GM19468 (cell line): Measurements from ENCODE around the gene LACTB.
A peak's percentile ranks its signal among the peaks of the same experiment; 100 is the strongest.

Experiments
- ATAC-seq: cut with Tn5 transposase; IDR thresholded peaks from one replicate; pipeline ENCODE4 v1.9.1; 2021; ENCODE audit warnings: mild to moderate bottlenecking, moderate library complexity, moderate number of reproducible peaks; ENCODE audit not compliant: unreplicated experiment; ENCODE audit errors: extremely low read depth

The LACTB gene, protein sequence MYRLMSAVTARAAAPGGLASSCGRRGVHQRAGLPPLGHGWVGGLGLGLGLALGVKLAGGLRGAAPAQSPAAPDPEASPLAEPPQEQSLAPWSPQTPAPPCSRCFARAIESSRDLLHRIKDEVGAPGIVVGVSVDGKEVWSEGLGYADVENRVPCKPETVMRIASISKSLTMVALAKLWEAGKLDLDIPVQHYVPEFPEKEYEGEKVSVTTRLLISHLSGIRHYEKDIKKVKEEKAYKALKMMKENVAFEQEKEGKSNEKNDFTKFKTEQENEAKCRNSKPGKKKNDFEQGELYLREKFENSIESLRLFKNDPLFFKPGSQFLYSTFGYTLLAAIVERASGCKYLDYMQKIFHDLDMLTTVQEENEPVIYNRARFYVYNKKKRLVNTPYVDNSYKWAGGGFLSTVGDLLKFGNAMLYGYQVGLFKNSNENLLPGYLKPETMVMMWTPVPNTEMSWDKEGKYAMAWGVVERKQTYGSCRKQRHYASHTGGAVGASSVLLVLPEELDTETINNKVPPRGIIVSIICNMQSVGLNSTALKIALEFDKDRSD

DNA sequence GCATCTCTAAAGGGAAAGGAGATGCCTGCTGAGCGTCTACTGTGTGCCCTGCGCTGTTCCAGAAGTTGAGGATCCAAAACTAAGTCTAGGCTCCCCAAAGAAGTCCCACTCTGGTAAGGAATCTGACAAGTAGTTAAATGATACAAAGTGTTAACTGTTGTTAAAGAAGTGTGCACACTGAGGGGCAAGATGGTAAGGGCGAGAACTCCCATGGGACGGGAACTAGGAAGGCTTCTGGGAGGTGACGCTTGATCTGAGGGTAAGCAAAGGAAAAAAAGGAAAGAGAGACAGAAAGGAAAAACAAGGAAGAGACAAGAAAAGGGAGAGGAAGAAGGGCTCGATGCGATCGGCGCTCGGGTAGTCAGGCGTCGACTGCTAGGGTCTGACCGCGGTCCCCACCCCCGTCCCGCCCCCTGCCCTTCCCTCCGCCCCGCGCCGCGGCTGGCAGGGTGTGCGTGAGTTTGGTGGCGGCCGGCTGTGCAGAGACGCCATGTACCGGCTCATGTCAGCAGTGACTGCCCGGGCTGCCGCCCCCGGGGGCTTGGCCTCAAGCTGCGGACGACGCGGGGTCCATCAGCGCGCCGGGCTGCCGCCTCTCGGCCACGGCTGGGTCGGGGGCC, at the start of gene LACTB:
TSS of gene LACTB (plus strand) at position 480 of the 620 bp plus-strand sequence. CDS start at position 491, 11 bp downstream.
- ATAC-seq = peak; percentile 59

DNA sequence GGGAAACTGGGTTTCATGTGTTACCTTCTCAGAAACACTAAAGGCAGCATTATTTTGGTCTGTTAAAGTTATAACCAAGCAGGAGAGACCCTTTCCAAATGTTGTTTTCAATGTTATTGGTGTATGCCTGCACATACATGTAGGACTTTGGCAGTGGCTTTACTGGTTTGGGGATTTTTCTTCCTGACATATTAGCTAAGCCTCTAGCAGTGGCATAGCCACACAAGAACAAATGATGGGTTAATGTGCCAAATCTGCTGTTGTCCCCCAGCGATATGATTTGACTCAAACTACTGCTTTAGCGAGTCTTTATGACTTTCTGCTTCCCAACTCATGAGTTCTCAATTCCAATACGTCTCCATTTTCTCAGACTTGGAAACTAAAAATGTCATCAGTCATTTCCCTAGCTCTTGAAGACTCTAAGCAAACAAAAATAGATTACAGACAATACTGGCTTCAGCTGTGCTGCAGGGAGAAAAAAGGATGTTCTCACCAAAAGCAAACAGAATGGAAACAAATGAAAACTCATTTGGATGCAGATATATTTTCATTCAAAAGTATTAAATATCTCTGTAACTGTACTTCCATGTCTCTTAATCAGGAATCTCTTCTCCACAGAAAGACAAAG, 49.5 kb upstream of the LACTB start:
- no peak for ATAC-seq

DNA sequence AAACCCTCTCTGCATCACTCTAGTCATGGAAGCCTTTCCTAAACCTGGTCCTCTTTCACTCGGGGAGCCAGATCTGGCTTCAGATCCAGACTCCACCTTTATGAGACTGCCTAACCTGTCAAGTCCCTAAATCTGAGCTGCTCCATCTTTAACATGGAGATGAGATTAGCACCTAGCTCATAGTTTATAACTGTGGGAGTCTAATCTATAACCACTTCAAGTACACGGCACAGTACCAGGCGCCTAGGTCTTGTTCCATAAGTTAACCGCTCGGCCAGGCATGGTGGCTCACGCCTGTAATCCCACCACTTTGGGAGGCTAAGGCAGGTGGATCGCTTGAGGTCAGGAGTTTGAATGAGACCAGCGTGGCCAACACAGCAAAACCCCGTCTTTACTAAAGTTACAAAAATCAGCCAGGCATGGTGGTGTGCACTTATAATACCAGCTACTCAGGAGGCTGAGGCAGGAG, 48.8 kb upstream of the LACTB start:
- no peak for ATAC-seq

DNA sequence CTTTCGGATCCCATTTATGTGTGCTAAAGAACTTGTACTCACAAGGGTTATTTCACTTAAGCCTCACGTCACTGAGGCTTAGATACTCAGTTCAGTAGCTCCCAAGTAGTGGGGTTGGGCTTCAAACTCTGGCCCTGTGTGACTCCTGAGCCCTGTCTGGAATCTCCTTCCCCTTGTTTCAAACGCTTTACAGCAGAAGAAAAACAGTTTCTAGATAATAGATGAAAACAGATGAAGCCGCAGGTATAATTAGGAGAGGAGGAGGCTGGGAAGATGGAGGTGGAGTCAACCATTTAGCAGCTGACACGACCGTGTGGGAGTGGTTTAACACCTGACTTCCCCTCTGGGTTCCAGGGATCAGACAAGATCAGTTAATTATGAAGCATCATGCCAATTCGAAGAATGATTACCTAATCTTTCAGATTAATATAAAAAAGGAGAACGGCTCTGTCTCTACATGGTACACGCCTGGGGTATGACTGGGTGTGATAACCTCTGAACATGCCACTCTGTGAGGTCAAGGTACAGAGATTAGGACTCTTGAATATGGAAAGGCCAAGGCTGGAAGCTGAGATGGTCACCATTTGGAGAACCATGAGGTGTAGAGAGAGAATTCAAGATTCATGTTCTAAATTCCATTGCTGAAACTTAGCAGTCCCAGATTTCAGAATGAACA, 48.0 kb upstream of the LACTB start:
- no peak for ATAC-seq

DNA sequence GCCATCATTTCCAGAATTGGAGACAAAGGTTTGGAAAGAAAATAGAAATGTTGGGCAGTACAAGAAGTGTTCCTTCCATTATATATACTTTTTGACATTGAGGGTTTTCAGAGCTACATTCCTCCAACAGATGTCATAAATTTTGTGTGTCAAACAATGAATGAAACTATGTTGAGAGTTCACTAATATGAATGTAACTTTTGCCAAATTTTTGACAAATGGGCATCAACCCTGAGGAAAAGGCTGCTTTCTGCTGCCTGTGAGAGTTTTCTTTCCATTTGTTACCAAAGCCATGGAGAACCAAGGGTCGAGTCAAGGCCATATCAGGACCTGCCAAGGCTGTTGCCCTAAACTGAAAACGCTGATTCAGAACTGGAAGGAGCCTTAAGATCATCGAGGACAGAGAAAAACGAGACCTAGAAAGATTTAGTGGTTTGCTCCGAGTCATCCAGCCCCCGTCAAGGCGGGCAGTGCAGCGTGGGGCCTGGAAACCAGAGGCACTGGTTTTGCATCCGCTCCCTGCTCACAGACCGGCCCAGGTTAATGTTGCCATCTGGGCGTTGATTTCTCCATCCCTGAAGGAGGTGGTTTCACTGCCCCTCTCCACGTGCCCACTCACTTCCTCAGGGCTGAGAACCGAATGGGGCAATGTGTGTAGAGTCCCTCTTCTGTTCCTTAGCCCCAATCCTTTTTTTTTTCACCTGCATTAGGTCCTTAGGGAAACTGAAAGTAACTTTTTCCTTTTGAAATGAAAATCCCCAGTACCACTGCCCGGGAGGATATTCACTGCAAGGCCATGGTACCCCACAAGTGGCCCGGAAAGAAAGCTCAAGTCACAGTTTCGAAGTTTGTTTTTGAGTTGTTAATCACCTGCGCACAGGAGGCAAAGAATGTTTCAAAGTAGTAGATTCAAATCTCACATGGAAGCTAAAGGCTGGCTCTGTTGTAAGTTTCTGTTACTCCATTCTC, 46.4 kb upstream of the LACTB start:
- no peak for ATAC-seq

DNA sequence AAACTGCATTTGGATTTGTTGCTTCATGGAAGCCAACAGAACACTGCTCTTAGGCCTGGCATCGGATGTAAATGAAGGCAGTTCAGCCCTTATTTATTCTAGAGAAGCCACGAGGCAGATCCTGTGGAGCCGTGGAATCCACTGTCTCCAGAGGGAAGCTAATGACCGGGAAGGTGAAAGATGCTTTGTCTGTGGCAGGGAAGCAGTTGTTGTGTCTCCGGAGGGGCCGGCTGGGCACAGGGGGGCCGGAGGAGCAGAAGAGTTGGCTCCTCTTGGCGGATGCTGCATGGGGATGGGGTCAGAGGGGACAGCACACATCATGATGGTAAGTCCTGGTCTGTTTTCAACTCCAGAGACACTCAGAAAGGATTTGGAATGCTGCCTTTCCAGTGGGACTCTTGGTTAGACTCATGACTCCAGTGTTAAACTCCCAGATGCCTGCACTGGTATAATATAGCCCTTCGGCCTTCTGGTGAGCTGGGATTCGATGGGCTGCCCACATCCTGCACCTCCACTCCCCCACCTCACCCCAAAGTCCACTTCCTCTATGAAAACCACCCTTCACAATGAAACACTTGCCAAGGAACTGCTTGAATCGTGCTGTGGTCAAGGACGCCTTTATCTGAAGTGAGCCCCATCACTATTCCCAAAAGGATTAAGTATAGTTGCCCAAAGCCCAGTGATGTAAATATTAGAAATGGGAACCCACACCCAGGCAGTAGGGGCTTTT, 45.5 kb upstream of the LACTB start:
- no peak for ATAC-seq

DNA sequence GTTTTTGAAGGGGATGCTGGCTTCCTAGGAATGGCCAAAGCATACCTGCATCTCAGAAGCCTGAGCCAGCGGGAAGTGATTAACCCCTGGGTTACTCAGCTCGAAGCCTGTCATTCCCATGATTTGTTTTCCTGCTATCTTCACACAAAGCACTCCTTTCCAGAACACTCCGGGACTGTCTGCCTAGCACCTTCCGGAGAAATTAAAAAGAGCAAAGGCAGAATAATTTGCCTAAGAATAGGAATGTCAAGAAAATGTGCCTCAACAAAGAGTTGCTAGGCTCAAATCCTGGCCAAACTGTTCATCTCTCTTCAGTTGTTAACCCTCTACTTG, 45.0 kb upstream of the LACTB start:
- ATAC-seq = no peak

DNA sequence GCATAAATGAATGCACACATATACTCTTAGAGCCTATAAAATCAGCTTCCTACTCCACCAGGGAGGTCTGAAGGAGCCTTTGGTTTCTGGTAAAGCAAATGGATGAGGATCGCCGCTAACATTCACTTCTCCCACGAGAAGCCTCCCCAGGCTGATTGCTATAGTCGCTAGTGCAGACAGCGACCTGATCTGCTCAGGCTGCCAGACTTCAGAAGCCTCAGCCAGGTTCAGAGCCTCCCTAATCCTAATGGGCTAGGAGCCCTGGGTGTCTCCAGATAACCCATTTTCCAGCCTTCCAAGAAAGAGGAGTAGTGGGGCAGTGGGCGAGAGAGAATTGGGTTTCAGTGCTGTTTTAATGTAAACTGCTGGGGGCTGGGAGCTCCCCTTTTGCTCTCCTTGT, 43.7 kb upstream of the LACTB start:
- no peak for ATAC-seq

DNA sequence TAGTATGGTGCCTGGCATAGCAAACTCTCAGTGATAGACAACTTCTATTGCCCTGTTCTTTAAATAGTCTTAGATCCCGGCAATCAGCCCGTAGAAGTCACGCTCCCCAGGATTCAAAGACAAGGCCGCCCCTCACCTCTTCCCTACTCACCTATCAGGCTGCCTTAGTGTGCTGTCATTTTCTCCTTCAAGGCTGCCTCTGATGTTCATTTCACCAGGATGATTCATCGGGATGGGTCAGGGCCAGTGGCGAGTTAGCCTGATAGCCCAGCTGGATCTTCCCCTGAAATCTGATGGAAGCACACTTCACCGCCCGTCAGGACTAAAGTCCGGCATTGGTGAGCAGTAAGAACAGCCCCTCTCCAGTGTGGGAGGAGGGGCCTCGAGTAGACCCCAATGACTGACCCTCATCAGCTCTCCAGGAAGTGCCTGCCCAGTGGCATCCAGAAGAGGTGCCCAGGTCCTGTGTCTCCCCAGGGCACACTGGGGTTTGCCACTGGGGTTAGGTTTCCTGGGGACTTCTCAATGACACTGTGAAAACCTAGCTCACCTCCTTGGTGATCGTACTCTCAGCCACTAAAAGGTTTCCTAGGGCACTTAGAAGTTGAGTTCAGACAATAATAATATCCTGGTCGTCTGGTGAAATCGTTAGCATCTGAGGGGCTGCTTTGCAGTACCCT, 41.6 kb upstream of the LACTB start:
- no peak for ATAC-seq

DNA sequence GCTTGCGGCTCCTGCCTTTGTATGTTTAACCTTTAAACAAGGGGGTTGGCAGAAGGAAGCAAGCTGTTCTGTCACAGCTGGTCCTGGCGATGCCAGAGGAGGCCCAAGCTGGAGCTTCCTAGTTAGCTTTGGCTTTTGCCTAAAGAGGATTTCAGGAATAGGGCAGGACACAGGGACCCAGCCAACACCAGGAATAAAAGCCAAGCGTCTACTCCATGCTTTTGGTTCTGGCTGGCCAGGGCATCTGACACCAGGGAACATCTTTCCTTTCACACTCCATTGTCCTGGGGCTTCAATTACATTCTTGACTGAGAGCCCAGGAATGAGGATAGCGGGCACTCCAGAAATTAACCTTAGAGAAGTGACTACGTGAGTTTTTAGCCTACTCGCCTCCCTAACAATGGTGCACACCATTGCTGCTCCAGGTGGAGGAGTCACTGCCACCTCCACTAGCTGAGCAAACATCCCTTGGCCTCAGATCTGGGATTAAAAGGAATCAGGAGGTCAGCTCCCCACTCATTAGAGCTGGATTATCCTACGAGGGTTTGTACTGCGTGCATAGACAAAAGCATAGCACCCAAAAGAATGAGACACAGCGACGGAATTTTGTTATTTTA, 40.9 kb upstream of the LACTB start:
- no peak for ATAC-seq

DNA sequence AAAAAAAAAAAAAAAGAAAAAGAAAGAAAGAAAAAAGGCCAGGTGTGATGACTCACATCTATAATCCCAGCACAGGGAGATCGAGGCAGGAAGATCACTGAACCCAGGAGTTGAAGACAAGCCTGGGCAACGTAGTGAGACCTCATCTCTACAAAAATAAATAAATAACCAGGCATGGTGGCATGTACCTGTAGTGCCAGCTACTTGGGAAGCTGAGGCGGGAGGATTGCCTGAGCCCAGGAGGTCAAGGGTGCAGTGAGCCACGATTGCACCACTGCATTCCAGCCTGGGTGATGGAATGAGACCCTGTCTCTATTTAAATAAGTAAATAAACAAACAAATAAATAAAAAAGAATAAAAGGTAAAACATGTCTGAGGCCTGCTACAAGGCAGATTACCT, 39.3 kb upstream of the LACTB start:
- no peak for ATAC-seq

DNA sequence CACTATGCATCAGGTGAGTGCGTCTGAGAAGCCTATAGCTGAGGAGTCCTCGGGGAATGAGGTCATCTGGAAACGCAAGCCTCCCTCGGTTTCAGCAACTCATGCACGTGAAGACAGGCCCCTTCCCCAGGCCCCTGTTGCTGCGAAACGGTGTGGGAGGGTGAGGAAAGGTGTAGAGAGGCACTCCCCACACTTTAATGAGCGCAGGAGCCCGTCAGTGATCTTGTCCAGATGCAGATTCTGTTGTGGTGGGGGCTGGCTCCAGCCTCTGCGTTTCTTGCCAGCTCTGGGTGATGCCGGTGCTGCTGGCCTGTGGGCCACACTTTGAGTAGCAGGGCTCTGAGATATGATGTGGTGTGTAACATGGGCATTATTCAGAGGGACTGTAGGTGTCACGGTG, 38.6 kb upstream of the LACTB start:
- no peak for ATAC-seq

DNA sequence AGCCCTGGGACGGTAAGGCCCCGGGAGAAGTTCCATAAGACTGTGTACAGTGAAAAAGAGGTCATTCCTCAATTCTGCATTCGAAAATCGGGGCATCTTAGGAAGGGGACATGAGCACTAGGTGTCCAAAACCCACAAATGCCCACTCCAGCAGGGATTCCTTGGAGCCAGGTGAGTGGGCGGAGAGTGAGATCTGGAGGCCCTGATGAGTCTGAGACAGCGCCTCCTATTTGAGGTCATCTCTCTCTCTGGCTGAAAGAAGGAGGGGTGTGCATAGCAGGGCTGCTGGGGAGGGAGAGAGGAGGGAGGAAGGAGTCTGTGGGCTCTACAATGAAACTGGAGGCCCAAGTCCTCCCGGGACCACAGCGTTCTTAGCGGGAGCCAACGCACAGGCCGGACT, 38.1 kb upstream of the LACTB start:
- no peak for ATAC-seq

DNA sequence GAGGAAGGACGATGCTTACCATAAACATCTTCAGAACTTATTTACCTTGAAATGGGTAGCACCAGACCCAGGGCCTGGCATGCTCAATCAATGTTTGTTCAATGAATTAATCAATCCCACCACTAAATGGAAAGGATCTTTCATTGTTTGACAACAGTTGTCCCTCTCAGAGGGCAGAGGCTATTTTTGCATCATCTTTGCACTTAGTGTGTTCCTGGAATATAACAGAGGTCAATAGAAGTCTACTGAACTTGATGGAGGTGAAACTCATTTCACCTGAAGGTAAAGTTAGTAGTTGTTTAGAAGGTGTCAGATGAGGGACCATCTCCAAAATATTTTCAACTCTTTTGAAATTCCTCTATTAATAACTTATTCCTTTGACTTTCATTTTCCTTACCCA, 36.9 kb upstream of the LACTB start:
- no peak for ATAC-seq

DNA sequence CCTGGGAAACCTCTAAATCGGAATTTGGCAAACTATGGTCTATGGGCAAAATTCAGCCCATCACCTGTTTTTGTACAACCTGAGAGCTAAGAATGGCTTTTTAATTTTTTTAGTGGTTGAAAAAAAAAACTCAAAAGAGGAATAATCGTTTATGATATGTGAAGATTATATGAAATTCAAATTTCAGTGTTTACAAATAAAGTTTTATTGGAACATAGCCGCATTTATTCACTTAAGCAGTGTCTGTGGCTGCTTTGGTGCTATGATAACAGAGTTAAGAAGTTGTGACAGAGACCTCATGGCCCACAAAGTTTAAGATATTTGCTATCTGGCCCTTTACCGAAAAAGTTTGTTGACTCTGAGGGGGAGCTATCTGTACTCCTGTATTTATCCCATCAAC, 36.4 kb upstream of the LACTB start:
- no peak for ATAC-seq

DNA sequence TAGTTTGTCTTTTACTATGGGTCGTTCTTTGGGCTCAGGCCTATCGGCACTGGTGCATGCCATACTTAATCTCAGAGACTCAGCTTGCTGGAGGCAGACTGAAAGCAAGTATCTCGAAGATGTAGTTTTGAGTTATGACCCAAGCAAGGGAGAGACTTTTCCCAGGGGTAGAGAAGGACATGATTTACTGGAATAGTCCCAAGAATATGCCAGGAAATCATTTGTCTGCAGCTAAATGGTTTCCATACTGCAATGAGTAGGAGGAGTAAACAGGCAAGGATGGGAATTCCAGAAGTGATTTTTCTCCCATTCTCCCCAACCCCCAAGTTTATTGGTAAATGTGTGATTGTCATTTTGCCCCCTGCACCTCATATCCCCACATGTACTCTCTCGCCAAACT, 35.4 kb upstream of the LACTB start:
- ATAC-seq = no peak

DNA sequence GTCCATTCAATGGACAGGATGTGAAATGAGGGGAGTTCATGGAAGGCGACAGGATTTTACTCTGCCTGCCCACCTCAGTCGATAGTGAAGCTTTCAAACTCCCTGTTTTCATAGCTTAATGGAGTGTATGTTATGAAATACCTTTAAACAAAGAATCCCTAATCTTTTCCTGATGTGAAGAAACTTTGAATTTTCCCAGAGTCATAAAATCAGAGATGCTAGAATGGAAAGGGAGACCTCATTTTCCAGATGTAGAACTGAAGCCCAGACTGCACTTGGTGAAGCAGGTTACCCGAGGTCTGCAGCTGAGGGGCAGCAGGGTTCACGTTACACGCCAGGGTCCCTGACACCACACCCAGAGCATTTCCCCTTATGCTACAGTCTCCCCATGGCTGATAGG, 34.7 kb upstream of the LACTB start:
- no peak for ATAC-seq
